GM12872 (cell line): ENCODE measurements around the gene TOMM20L.

Experiments
- CTCF ChIP-seq: IDR thresholded peaks from 3 replicates; pipeline ENCODE4 v1.5.1; 2011; ENCODE audit warnings: low read depth, mild to moderate bottlenecking, low read length, moderate library complexity; ENCODE audit not compliant: insufficient read depth

The TOMM20L gene

GRCh38 chr14:58430156-58430555 is 34.4 kb downstream of the TOMM20L start:
- no peak for TF ChIP-seq CTCF

- no peak for TF ChIP-seq CTCF
These were observed 43.7 kb downstream of the TOMM20L start for GRCh38 chr14:58439476-58439875.

GRCh38 chr14:58444627-58445026 is 48.9 kb downstream of the TOMM20L start:
- TF ChIP-seq CTCF, result no peak

- no peak for TF ChIP-seq CTCF
These were observed 60.0 kb downstream of the TOMM20L start for GRCh38 chr14:58455593-58456265.
